HG03060 (cell line): ENCODE measurements around the gene HGF.
"Not testable (repeated sequence)": the region's sequence is repeated elsewhere in the genome, so short reads cannot be mapped to it uniquely, and the experiment has no call there.

ENCODE experiments used
- ATAC-seq: cut with Tn5 transposase; IDR thresholded peaks from one replicate; pipeline ENCODE4 v1.9.1; 2021; ENCODE audit warnings: low read depth, moderate number of reproducible peaks; ENCODE audit not compliant: unreplicated experiment

Gene HGF

DNA sequence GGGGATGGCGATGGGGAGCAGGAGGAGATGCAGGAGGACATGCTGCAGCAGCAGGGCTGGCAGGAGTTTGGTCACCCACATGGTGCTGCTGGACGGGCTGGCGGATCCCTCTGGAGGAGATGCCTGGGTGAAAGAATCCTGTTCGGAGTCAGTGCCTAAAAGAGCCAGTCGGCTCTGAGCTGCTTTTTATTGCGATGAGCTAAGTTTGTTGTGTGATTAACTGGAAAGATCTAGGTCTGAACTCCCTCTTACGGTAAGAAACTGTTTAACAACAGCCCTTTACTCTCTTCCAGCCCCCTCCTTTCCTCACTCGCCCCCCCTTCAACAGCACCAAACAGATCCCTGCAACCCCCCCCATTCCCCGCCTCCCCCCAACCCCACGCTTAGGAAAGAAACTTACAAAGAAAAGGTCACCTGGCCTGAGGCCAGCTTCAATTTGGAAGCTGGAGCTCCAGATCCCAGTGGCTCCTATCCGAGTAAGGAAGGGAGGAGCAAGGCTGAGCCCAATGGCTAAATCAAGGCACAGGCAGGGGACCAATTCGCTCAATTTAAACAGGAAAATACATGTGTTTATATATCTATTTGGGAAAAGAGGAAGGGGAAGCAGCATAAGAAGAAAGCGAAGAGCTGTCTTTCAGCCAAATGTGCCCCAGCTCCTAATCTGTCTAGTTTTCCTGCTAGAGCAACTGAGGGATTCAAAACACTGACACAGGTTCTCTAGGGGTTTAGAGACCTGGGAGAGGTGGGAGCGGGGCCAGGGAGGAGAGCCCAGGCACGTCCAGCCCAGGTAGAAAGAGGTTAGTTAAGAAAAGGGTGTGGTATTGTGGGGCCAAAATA lies at the start of gene HGF:
Gene HGF, minus strand, starts transcription at position 157 of the 837 bp plus-strand sequence. Its CDS starts 76 bp downstream, at position 81.
- ATAC-seq = no peak

DNA sequence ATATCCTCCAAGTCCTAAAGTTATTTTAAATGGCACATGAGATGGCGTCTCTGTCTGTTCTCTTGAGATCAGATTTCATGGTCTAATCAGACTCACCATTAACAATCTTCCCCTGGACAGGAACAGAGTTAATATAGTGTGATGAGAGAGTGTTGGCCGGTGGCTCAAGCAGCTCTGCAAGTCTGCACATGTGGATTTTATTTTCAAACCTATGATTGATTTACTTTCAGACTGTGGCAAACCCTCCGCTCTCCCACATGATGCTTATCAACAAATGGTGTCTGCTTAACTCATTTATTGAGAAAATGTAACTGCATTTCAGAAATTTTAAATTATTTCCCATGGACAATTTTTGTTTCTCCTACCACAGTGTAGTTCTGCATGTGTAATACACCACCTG lies 46.5 kb upstream of the HGF start:
- no peak for ATAC-seq

DNA sequence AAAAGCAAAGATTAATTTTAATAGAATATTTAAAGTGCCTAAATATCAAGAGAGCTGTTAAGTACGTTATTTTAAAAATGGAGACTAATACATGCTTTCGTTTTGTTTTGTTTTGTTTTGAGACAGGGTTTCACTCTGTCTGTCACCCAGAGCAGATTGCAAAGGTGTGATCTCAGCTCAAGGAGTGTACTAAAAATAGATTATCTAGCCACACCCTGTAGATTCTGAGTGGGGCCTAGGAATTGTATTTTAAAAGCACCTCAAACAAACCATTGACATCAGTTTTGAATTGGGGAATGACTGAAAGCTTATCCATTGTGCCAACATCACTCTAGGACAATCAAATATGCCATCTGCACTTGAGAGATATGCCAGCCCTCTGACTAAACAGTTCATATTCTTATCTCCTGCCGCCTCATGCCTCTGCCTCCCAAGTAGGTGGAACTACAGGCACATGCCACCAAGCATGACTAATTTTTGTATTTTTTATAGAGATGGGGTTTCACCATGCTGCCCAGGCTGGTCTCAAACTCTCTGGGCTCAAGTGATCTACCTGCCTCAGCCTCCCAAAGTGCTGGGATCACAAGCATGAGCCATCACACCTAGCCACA lies 43.1 kb upstream of the HGF start:
- peak; percentile 79 for ATAC-seq

DNA sequence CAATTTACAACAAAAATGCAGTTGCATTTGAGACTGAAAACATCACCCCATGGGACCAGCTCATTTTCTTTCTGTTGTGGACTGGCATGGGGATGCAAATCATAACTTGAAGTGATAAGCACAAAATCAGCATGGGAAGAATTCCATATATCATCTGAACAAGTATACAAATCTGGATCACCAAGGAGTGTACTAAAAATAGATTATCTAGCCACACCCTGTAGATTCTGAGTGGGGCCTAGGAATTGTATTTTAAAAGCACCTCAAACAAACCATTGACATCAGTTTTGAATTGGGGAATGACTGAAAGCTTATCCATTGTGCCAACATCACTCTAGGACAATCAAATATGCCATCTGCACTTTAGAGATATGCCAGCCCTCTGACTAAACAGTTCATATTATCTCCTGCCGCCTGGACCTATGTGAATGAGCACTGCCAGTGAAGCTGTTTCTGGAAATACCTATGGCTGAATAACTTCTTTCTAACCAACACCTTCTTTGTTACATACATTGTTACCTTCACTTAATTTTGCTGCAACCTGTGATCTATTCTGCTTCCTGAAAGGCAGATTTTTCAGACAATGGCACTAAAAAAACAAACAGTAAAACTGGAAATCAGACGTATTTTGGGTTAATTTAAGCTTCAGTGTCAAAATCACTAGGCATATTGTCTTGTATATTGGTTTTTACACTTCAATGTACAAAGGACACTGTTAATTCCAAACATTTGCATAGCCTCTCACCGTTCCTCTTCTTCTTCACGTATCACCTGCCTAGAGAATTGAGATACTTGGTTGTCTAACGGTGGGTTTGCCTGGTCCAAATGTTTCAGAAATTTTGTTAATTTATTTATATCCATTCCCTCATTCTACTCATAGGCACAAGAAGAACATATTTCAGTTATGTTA lies 42.4 kb upstream of the HGF start:
- peak; percentile 17 for ATAC-seq

DNA sequence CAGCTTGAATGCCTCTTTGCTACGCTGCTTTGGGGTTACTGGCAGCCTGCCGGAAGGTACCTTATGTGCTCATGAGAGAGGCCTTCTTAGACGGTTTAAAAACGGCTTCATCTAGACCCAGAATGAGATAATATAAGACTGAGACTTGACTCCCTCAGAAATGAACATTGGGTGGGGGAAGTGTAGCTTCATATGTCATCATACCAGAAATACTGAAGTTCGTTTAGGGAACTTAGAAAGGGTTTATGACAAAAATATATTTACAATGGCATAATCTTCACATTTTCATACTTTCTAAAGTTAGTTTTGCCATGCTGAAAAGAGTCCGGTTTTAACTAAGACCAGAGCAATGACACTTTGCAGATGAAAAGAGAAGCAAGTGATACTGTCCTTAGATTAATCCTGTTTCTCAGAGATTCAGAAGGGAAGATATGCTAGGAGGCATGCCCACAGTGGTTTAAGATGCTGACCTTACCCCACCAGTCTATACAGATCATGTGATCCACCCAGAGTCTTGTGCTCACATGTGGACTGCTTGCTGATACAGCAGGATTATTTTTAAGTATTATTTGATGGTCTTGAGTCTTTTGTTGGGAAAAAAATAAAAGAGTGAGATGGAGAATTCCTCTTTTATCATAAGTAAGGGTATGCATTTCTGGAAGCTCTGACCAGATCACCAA lies 40.8 kb upstream of the HGF start:
- no peak for ATAC-seq

DNA sequence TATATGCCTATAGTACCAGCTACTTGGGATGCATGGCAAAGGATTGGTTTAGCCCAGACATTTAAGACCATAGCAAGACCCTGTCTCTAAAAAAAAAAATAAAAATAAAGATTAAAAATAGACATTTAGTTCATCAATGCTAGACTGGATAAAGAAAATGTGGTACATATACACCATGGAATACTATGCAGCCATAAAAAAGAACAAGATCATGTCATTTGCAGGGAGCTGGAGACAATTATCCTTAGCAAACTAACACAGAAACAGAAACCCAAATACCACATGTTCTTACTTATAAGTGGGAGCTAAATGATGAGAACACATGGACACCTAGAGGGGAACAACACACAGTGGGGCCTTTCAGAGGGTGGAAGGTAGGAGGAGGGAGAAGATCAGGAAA lies 38.5 kb upstream of the HGF start:
- ATAC-seq = not testable (repeated sequence)

DNA sequence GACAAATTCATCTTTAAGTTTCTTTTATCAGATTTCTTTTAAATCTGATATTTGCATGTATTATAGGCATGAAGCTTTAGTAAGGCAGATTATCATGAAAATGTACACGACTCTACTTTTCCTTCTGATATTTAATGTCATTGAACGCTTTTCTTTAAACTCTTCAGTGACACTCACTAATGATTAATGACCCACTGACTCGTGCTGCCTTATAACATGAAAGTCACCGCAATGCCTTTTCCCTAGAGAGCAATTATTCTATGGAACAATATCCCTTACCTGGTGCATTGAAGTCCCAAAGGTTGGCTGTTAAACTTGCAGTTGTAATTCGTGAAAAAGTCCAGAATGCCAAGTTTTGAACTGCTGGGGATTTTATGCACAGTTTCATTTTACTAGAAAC lies 33.4 kb upstream of the HGF start:
- ATAC-seq = no peak

DNA sequence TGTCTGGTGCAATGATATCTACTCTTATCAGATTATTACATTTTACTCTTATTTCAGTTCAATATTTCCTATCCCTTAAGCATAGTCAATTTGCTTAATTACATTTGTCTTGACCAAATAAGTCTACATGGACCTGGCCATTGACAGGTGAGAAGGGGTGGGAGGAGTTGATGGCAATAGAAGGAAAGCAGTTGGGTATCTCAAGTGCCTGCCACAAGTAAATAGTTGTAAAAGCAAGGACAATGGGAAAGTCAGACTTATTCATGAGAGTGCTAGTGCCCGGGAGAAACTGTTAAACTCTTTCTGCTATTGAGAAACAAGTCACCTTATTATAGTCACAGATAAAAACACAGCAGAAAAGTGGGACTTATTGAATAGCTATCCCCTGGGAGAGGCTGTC lies 32.4 kb upstream of the HGF start:
- no peak for ATAC-seq

DNA sequence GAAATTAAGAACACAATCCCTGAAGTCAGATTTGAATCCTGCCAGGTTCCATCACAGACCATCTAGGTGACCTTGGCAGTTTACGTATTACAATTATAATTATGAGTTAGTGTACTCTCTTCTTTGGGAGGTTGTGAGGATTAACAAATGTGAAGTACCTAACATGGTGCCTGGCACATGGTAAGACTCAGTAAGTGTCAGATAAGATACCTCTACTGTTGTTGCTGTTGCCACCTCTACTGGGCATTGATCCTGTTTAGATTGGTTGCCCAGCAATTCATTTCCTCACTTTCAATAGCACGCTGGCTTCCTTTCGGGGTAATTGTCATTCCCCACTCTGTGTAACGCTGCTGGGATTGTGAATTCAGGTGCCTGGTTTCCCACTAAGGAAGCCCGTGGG lies 31.7 kb upstream of the HGF start:
- ATAC-seq = no peak

DNA sequence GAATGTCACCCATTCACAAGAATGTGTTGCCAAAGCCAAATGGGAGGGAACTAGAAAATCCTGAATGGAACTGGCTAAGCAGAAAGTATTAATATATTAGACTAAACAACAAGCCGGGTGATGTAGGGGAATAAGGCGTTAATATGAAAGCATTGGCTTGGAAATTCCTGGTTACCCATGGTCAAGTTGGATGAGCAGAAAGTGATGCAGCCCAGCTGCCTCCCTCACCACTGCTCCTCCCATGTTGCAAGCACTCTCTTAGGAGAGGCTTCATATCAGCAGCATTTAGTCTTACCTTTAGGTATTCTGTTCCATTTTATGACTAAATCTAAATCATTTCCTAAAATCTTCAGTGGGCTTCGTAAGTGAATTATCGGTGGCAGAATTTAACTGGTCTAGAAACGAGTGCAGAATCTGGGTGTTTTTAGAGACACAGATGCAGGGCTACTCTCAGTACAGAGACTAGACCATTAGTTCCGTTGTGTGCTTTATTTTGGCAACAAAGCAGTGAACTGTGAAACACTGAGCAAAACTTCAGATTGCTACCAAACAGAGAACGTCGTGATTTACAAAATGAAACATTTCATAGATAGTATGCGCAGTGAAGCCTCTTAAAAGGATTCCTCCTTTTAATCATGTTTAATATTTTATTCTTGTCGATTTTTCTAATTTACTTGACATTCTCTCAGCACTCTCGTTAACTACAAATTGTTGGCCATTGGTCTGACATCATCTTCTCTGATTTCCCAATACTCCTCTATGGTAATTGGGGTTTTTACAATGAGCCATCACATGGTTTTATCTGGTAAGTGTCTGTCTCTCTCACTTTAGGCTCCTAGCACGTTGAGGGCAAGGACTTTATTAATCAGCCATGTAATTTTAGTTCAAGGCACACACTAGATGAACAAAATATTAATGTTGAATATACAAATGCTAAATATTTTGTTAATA lies 22.0 kb upstream of the HGF start:
- ATAC-seq = no peak

DNA sequence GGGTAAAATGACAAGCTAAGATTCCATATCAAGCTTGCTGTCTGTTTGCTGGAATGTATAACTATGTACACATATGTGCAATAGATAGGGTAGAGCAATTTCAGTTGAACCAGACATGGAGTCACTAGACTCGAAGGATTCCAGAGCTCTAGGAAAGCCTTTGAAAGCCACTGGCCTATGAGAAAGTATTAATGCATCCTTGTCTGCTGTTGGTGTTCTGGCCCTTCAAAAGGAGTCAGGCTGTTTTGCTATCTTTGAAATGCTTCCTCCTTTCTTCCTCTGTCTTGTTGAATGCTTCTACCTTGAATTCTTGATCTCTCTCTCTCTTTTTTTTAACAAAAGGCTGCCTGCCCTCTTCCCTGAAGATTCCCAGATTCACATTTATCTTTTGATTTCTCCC lies 20.8 kb upstream of the HGF start:
- no peak for ATAC-seq

DNA sequence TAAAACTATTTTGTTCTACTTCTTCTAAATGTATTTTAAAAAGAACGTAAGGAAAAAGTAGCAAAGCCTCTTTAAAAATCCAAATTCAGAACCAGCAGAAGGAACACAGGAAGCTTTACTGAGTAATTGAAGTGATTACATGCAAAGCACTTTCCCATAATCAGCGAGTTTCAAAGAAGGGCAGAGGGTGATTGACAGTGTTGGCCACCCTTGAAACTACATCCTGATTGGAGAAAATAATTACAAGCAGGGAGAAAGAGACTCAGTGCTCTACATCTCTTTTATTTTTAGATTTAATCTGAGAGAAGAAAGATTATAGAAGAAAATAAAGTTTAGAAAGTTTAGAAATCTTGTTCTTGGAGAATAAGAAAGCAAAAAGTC lies 20.3 kb upstream of the HGF start:
- no peak for ATAC-seq

DNA sequence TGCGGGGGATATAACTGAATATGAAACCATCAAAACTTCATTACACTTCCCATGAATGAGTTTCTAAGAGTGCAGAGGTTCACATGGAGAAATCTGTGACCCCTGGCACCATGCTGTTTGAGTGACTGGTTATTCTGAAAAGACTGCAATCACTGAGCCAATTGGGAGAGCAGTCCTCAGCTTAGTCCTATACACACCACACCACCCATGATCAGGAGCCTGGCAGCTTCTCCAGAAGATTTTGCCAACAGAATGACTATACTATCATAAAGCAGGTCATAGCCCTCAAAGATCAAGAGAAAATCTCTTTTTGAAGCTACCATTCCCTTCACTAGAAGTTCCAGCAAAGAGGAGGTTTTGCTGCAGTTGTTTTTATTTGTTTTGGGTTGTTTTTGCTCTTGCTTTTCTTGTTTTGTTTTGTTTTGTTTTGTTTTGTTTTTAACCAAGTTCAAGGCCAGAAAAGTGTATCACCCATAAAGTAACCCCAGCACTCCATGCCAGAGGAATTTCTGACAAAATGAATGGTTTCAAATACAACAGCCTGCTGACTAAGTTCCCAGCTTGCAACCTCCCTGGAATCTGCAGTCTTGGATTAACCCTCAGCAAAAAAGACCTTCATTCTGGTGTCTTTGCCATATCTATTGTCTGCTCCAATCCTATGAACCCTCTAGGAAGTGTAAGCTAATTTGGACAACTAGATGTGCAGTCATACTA lies 19.7 kb upstream of the HGF start:
- ATAC-seq = no peak

DNA sequence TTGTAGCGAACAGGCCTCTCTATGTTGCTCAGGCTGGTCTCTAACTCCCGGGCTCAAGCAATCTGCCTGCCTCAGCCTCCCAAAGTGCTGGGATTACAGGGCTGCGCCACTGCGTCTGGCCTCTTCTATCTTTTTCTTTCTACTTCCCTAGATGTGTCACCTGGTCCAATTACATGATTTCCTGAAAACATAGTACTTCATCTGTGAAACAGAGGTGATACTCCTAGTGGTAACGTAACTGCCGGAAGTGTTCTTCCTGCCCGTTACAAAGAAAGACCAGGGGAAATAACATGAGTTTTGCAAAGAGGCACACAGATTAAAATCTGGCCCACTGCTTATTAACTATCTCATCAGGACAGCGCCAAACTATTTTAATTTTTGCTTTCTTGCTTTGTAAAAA lies 18.4 kb upstream of the HGF start:
- ATAC-seq = no peak

DNA sequence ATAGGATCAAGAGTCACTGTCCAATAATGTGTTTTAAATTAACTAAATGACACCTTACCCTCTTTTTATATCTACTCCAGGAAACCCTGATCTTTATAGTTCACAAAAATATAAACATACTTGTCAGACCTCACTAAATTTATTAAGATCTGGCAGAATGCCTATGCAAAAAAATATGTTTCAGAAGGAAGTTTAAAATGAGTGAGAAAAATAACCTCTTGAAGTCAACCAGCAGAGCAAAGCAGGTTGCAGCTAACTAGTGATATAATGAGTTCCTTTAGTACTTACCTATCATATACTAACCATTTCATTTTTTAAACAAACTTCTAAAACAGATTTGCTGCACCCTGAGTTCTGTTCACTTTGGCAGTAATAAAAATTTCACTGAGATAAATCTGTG lies 14.0 kb upstream of the HGF start:
- no peak for ATAC-seq

DNA sequence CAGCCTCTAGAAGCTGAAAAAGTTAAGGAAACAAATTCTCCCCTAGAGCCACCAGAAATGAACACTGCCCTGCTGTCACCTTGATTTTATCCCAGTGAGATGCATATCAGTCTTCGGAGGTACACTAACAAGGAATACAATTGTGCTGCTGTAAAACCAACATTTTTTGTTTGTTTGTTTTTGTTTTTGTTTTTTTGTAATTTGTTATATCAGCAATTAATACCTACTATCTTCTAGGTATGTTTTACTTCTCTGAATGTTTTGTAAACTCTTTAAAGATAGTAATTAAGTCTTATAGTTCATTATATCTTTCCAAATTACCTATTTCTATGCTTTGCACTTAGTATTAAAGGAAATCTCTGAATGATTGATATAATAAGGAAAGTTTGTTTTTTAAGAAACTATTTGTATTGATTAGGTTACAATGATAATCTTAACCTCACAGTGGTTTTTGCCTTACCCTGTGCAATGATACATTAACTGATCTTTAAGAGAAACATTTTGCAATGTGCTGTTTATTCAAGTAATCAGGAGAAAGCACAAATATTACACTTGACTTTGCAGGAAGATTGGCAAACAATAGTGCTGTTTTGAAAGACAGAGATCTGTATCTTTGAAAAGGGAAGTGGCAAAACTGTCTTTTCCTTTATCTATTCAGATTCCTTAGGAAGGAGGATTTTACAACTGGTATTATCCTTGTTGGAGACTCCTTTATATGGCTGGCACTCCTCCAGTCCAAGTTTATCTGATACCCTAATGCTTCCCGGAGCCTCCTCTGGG lies 11.3 kb upstream of the HGF start:
- ATAC-seq = no peak

DNA sequence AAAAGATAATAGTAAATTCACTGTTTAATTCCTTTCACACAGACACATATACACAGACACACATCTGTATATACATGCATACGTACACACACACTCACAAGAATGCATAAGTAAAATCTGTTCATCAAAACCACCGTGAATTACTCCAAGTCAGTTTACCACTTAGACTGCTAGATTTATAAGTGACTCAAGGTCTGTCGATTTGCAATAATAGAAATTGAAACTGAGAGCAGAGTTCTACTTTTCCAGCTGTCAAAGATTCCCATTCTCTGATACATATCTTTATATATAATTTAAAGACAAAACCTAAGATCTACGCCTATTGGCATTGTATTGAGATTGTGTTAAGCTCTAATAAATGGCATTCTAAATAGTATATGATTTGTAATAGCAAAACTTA lies 9.9 kb upstream of the HGF start:
- no peak for ATAC-seq

DNA sequence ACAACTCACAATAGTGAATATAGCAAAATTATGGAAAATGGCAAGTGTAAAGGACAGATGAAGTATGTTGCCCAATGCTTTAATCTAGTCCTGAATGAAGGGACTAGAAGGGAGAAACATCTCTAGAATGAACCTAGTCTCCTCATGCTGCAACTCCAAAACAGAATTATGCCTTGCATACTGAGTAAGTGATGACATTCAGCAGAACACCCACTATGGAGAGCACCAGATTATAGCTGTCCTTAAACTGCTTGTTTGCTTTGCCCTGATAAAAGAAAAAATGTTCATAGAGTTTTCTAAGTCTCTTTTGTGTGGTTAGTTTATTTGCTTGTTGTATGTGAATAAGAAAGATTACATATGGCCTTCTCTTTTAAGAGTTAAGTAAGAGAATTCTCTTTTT lies 7.8 kb upstream of the HGF start:
- ATAC-seq = no peak
